HG02678 (cell line): ENCODE results near the gene DPY19L1.
"Not testable (repeated sequence)": the region's sequence is repeated elsewhere in the genome, so short reads cannot be mapped to it uniquely, and the experiment has no call there.

ENCODE experiments used
- ATAC-seq: cut with Tn5 transposase; IDR thresholded peaks from one replicate; pipeline ENCODE4 v1.9.1; 2021; ENCODE audit warnings: mild to moderate bottlenecking, moderate library complexity; ENCODE audit not compliant: unreplicated experiment

DPY19L1 gene

GRCh38 chr7:34928052-34928451, 109.2 kb downstream of the DPY19L1 start:
- peak; percentile 84 for ATAC-seq

- ATAC-seq, result not testable (repeated sequence)
These were observed 116.8 kb downstream of the DPY19L1 start for GRCh38 chr7:34920470-34920869.

GRCh38 chr7:34919038-34919437, 118.2 kb downstream of the DPY19L1 start:
- ATAC-seq, result not testable (repeated sequence)

GRCh38 chr7:34918198-34918861, 119.0 kb downstream of the DPY19L1 start:
- not testable (repeated sequence) for ATAC-seq

- ATAC-seq, result not testable (repeated sequence)
These were observed 119.8 kb downstream of the DPY19L1 start for GRCh38 chr7:34917515-34917914.

- no peak for ATAC-seq
These were observed 121.0 kb downstream of the DPY19L1 start for GRCh38 chr7:34916267-34916666.

GRCh38 chr7:34912236-34912635, 125.0 kb downstream of the DPY19L1 start:
- ATAC-seq, result no peak

- ATAC-seq, result not testable (repeated sequence)
These were observed 130.9 kb downstream of the DPY19L1 start for GRCh38 chr7:34906266-34906850.

- ATAC-seq, result no peak
These were observed 132.3 kb downstream of the DPY19L1 start for GRCh38 chr7:34904987-34905386.

- not testable (repeated sequence) for ATAC-seq
These were observed 133.4 kb downstream of the DPY19L1 start for GRCh38 chr7:34903921-34904320.

- ATAC-seq, result no peak
These were observed 135.1 kb downstream of the DPY19L1 start for GRCh38 chr7:34902182-34902581.

GRCh38 chr7:34900891-34901513, 136.3 kb downstream of the DPY19L1 start:
- no peak for ATAC-seq

- no peak for ATAC-seq
These were observed 142.1 kb downstream of the DPY19L1 start for GRCh38 chr7:34895202-34895601.

- ATAC-seq, result no peak
These were observed 147.3 kb downstream of the DPY19L1 start for GRCh38 chr7:34889951-34890350.

GRCh38 chr7:34886856-34887255, 150.4 kb downstream of the DPY19L1 start:
- no peak for ATAC-seq

GRCh38 chr7:34883855-34884254, 153.4 kb downstream of the DPY19L1 start:
- ATAC-seq, result not testable (repeated sequence)

- no peak for ATAC-seq
These were observed 157.4 kb downstream of the DPY19L1 start for GRCh38 chr7:34879871-34880270.

- not testable (repeated sequence) for ATAC-seq
These were observed 158.1 kb downstream of the DPY19L1 start for GRCh38 chr7:34878944-34879735.
